ENCODE data around the gene PCDHB12.
"Not testable (repeated sequence)": the region's sequence is repeated elsewhere in the genome, so short reads cannot be mapped to it uniquely, and the experiment has no call there.

PCDHB12 gene

GRCh38 chr5:141208478-141208877 lies at the start of gene PCDHB12:
PCDHB12 (plus strand) TSS chr5:141208719; CDS start chr5:141208908, 189 bp downstream.
- peak; percentile 28 for DNase-seq (ENCODE audit: low read depth)

- DNase-seq (ENCODE audit: low read depth): peak; percentile 34
These were observed 35.9 kb upstream of the PCDHB12 start, which contains the start of gene PCDHB7 for GRCh38 chr5:141172381-141173204. PCDHB7 (plus strand) TSS chr5:141172644; CDS start chr5:141172836, 192 bp downstream.

GRCh38 chr5:141174291-141175104 lies 34.0 kb upstream of the PCDHB12 start:
- not testable (repeated sequence) for DNase-seq (ENCODE audit: low read depth)

GRCh38 chr5:141175933-141176332 lies 32.6 kb upstream of the PCDHB12 start:
- no peak for DNase-seq (ENCODE audit: low read depth)

- DNase-seq (ENCODE audit: low read depth): not testable (repeated sequence)
These were observed 30.8 kb upstream of the PCDHB12 start, which contains the start of gene PCDHB8 for GRCh38 chr5:141177577-141178191. PCDHB8 (plus strand) TSS chr5:141177790; CDS start chr5:141178035, 245 bp downstream.

GRCh38 chr5:141179371-141179770 lies 29.1 kb upstream of the PCDHB12 start:
- not testable (repeated sequence) for DNase-seq (ENCODE audit: low read depth)

- DNase-seq (ENCODE audit: low read depth): not testable (repeated sequence)
These were observed 28.6 kb upstream of the PCDHB12 start for GRCh38 chr5:141179876-141180275.

- no peak for DNase-seq (ENCODE audit: low read depth)
These were observed 28.2 kb upstream of the PCDHB12 start for GRCh38 chr5:141180313-141180712.

GRCh38 chr5:141182248-141182647 lies 26.3 kb upstream of the PCDHB12 start, which contains the start of gene PCDHB16:
PCDHB16 (plus strand) TSS chr5:141182387; CDS start chr5:141182560, 173 bp downstream.
- DNase-seq (ENCODE audit: low read depth): peak; percentile 40

- DNase-seq (ENCODE audit: low read depth): not testable (repeated sequence)
These were observed 24.2 kb upstream of the PCDHB12 start for GRCh38 chr5:141184117-141184855.

- DNase-seq (ENCODE audit: low read depth): peak; percentile 47
These were observed 21.5 kb upstream of the PCDHB12 start, which contains the start of gene PCDHB9 for GRCh38 chr5:141186897-141187512. PCDHB9 (plus strand) TSS chr5:141187161; CDS start chr5:141187319, 158 bp downstream.

GRCh38 chr5:141188682-141189081 lies 19.8 kb upstream of the PCDHB12 start:
- DNase-seq (ENCODE audit: low read depth): not testable (repeated sequence)

- not testable (repeated sequence) for DNase-seq (ENCODE audit: low read depth)
These were observed 19.4 kb upstream of the PCDHB12 start for GRCh38 chr5:141189131-141189530.

GRCh38 chr5:141192110-141192725 lies 16.3 kb upstream of the PCDHB12 start, which contains the start of gene PCDHB10:
PCDHB10 (plus strand) TSS chr5:141192353; CDS start chr5:141192553, 200 bp downstream.
- peak; percentile 30 for DNase-seq (ENCODE audit: low read depth)

- DNase-seq (ENCODE audit: low read depth): not testable (repeated sequence)
These were observed 14.2 kb upstream of the PCDHB12 start for GRCh38 chr5:141194332-141194731.

- no peak for DNase-seq (ENCODE audit: low read depth)
These were observed 12.2 kb upstream of the PCDHB12 start for GRCh38 chr5:141196363-141196762.

GRCh38 chr5:141199359-141200235 lies 8.9 kb upstream of the PCDHB12 start, which contains the start of gene PCDHB11:
PCDHB11 (plus strand) TSS chr5:141199627; CDS start chr5:141199775, 148 bp downstream.
- DNase-seq (ENCODE audit: low read depth): peak; percentile 8

GRCh38 chr5:141201126-141201525 lies 7.4 kb upstream of the PCDHB12 start:
- DNase-seq (ENCODE audit: low read depth): not testable (repeated sequence)

GRCh38 chr5:141201646-141202045 lies 6.9 kb upstream of the PCDHB12 start:
- not testable (repeated sequence) for DNase-seq (ENCODE audit: low read depth)

All from ELR (cell line).